GM19397 (cell line): ENCODE measurements around the gene INSL6.
"Not testable (repeated sequence)": the region's sequence is repeated elsewhere in the genome, so short reads cannot be mapped to it uniquely, and the experiment has no call there.

ENCODE experiments used
- ATAC-seq: cut with Tn5 transposase; IDR thresholded peaks from one replicate; pipeline ENCODE4 v1.9.1; 2021; ENCODE audit warnings: mild to moderate bottlenecking, moderate library complexity; ENCODE audit not compliant: unreplicated experiment

INSL6 gene

GRCh38 chr9:5185220-5185840 is at the start of gene INSL6:
INSL6 (minus strand) TSS chr9:5185639; CDS start chr9:5185602, 37 bp downstream.
- ATAC-seq, result no peak

- ATAC-seq, result no peak
Measured at GRCh38 chr9:5231212-5231611, 45.8 kb upstream of the INSL6 start, which contains the start of gene INSL4. INSL4 (plus strand) TSS chr9:5231419; CDS start chr9:5231524, 105 bp downstream.

GRCh38 chr9:5230554-5230953 is 45.1 kb upstream of the INSL6 start:
- no peak for ATAC-seq

GRCh38 chr9:5205071-5205470 is 19.6 kb upstream of the INSL6 start:
- ATAC-seq, result no peak

GRCh38 chr9:5195463-5195862 is 10.0 kb upstream of the INSL6 start:
- no peak for ATAC-seq

GRCh38 chr9:5193345-5193744 is 7.9 kb upstream of the INSL6 start:
- ATAC-seq, result no peak

- ATAC-seq, result no peak
Measured at GRCh38 chr9:5191985-5192384, 6.5 kb upstream of the INSL6 start.

GRCh38 chr9:5188060-5188984 is 2.9 kb upstream of the INSL6 start:
- ATAC-seq, result no peak

GRCh38 chr9:5186416-5187169 is 1.2 kb upstream of the INSL6 start:
- no peak for ATAC-seq

GRCh38 chr9:5184776-5185175 is 663 bp downstream of the INSL6 start:
- ATAC-seq, result no peak

GRCh38 chr9:5180631-5181030 is 4.8 kb downstream of the INSL6 start:
- not testable (repeated sequence) for ATAC-seq

GRCh38 chr9:5178126-5178805 is 7.2 kb downstream of the INSL6 start:
- ATAC-seq, result no peak

- no peak for ATAC-seq
Measured at GRCh38 chr9:5146241-5146640, 39.2 kb downstream of the INSL6 start.

- no peak for ATAC-seq
Measured at GRCh38 chr9:5144217-5144616, 41.2 kb downstream of the INSL6 start.

GRCh38 chr9:5140151-5140550 is 45.3 kb downstream of the INSL6 start:
- ATAC-seq, result no peak

GRCh38 chr9:5122516-5122915 is 62.9 kb downstream of the INSL6 start:
- ATAC-seq, result no peak

- ATAC-seq, result no peak
Measured at GRCh38 chr9:5122116-5122515, 63.3 kb downstream of the INSL6 start.

GRCh38 chr9:5113994-5114748 is 71.3 kb downstream of the INSL6 start:
- ATAC-seq, result no peak
